ENCODE results near the gene ATP11A. TPM values are rescaled to one million over a fixed set of nuclear protein-coding genes. Genes with fewer than 3 reads are reported as not detected.

The ATP11A gene
- total RNA-seq, 5 donors from 2014 or later (not counting 1 experiment from before 2014, with no cell fraction given) = 35.7 to 57.1 (median 48.5) TPM

DNA sequence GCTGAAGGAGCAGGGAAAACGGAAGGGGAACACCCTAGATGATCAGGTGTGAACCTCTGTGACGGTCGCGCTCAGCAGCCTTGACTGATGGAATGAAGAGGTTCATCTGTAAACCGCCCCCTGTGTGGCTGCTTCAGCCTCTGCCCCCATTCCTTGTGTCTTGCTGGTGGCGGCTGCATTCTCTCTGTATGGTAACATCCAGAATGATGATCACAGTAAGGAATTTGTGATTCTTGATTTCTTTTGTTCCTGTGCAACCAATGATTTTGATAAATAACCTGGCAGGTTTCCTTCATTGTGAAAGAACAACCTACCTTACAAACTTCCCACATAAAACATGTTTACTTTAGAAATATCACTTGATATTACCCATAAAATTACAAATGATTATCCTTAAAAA, 160.4 kb downstream of the ATP11A start:
- no peak overlapping the region for H3K27ac Mint-ChIP-seq
- no peak overlapping the region for H3K4me3 Mint-ChIP-seq
- DNase-seq (no peak), ATAC-seq (replicated peaks in 1 of 4) (no peak)
- Histone ChIP-seq H3K27ac (ENCODE audit: low read length) (no peak overlapping the region), H3K4me1 (ENCODE audit: control insufficient read depth in 1 of 2, extremely low read depth in 1 of 2, insufficient read depth in 2 of 2, low read length in 2 of 2) (no peaks in the 10 kb centered on the region), H3K27me3 (replicated peaks in 1 of 2; ENCODE audit: control insufficient read depth in 2 of 2, extremely low read depth in 1 of 2, insufficient read depth in 2 of 2, low read length in 1 of 2) (no peaks in the 10 kb centered on the region), H3K9me3 (no peaks in the 10 kb centered on the region), H3K4me3 (ENCODE audit: control insufficient read depth in 1 of 2, extremely low read depth in 1 of 2, low read length in 1 of 2) (no peak overlapping the region), H3K36me3 (ENCODE audit: control insufficient read depth in 2 of 2, extremely low read depth in 1 of 2, insufficient read depth in 1 of 2, low read length in 1 of 2) (peaks cover 14 to 43% of the 10 kb centered on the region in 2 donors)
- ChIA-PET POLR2A (no interaction called here), CTCF (no interaction called here)
- H3K36me3 Mint-ChIP-seq = peaks cover 62% of the 10 kb centered on the region
- no peaks in the 10 kb centered on the region for H3K9me3 Mint-ChIP-seq
- H3K27me3 Mint-ChIP-seq = no peaks in the 10 kb centered on the region
- peaks cover 0 to 11% (median 0%) of the 10 kb centered on the region in 3 donors for H3K4me1 Mint-ChIP-seq
- WGBS (ENCODE audit: insufficient coverage) = 95% methylated on average over 4 of the region's 6 CpGs

- DNase-seq (no peak), ATAC-seq (replicated peaks in 1 of 4) (no peak)
- Mint-ChIP-seq H3K27me3 (no peaks in the 10 kb centered on the region), H3K4me3 (no peak overlapping the region), H3K4me1 (peaks cover 0 to 11% (median 0%) of the 10 kb centered on the region in 3 donors), H3K27ac (no peak overlapping the region), H3K9me3 (no peaks in the 10 kb centered on the region), H3K36me3 (peaks cover 65% of the 10 kb centered on the region)
- no peaks in the 10 kb centered on the region for H3K27me3 ChIP-seq (replicated peaks in 1 of 2; ENCODE audit: control insufficient read depth in 2 of 2, extremely low read depth in 1 of 2, insufficient read depth in 2 of 2, low read length in 1 of 2)
- H3K36me3 ChIP-seq (ENCODE audit: control insufficient read depth in 2 of 2, extremely low read depth in 1 of 2, insufficient read depth in 1 of 2, low read length in 1 of 2) = peaks cover 15 to 46% of the 10 kb centered on the region in 2 donors
- ChIA-PET POLR2A (no interaction called here), CTCF (no interaction called here)
- WGBS (ENCODE audit: insufficient coverage) = 98% methylated on average over 13 of the region's 13 CpGs
- H3K27ac ChIP-seq (ENCODE audit: low read length) = no peak overlapping the region
- H3K4me1 ChIP-seq (ENCODE audit: control insufficient read depth in 1 of 2, extremely low read depth in 1 of 2, insufficient read depth in 2 of 2, low read length in 2 of 2) = no peaks in the 10 kb centered on the region
- no peaks in the 10 kb centered on the region for H3K9me3 ChIP-seq
- H3K4me3 ChIP-seq (ENCODE audit: control insufficient read depth in 1 of 2, extremely low read depth in 1 of 2, low read length in 1 of 2) = no peak overlapping the region
Observed at GRCh38 chr13:112851107-112852038, 161.5 kb downstream of the ATP11A start.

DNA sequence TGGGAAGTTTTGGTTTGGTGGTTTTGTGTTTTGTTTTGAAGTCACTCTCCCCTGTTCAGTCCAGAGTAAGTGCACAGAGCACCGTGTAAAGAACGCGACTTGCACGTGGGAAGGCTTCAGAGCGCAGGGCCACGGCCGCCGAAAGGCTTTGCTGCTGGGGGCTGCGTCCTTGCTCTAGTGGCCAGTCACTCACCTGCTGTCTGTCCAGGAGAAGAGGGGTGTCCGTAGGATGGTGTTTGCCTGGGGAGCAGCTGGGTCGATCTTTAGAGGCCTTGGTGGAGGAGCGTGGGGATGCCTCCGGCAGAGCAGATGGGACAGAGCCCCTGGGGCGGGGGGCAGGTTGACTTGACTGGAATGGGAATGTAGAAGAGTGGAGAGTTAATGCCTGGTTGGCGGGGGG, 162.6 kb downstream of the ATP11A start:
- Mint-ChIP-seq H3K36me3 (peaks cover 67% of the 10 kb centered on the region), H3K27me3 (no peaks in the 10 kb centered on the region), H3K27ac (no peak overlapping the region), H3K9me3 (no peaks in the 10 kb centered on the region), H3K4me3 (no peak overlapping the region), H3K4me1 (peaks cover 0 to 11% (median 0%) of the 10 kb centered on the region in 3 donors)
- ChIA-PET CTCF (no interaction called here), POLR2A (no interaction called here)
- ATAC-seq (replicated peaks in 1 of 4) = no peak
- Histone ChIP-seq H3K27ac (ENCODE audit: low read length) (no peak overlapping the region), H3K36me3 (ENCODE audit: control insufficient read depth in 2 of 2, extremely low read depth in 1 of 2, insufficient read depth in 1 of 2, low read length in 1 of 2) (peaks cover 14 to 47% of the 10 kb centered on the region in 2 donors), H3K4me1 (ENCODE audit: control insufficient read depth in 1 of 2, extremely low read depth in 1 of 2, insufficient read depth in 2 of 2, low read length in 2 of 2) (no peaks in the 10 kb centered on the region), H3K4me3 (ENCODE audit: control insufficient read depth in 1 of 2, extremely low read depth in 1 of 2, low read length in 1 of 2) (no peak overlapping the region), H3K27me3 (replicated peaks in 1 of 2; ENCODE audit: control insufficient read depth in 2 of 2, extremely low read depth in 1 of 2, insufficient read depth in 2 of 2, low read length in 1 of 2) (no peaks in the 10 kb centered on the region), H3K9me3 (no peaks in the 10 kb centered on the region)
- WGBS (ENCODE audit: insufficient coverage) = 93% methylated on average over 11 of the region's 15 CpGs
- DNase-seq = no peak

DNA sequence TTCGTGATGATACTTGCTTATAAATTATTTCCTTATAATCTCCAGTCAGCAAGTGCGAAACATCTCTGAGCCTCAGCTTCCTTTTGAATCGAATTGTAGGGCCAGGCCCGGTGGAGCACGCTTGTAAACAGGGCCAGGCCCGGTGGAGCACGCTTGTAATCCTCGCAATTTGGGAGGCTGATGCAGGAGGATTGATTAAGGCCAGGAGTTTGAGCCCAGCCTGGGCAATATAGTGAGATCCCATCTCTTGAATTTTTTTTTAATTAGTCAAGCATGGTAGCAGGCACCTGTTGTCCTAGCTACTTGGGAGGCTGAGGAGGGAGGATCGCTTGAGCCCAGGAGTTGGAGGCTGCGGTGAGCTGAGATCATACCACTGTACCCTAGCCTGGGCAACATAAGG, 163.0 kb downstream of the ATP11A start:
- Mint-ChIP-seq H3K36me3 (peaks cover 63% of the 10 kb centered on the region), H3K4me1 (peaks cover 0 to 11% (median 0%) of the 10 kb centered on the region in 3 donors), H3K27me3 (no peaks in the 10 kb centered on the region), H3K4me3 (no peak overlapping the region), H3K27ac (no peak overlapping the region), H3K9me3 (no peaks in the 10 kb centered on the region)
- ATAC-seq (replicated peaks in 1 of 4) (no peak), DNase-seq (no peak)
- Histone ChIP-seq H3K9me3 (no peaks in the 10 kb centered on the region), H3K27me3 (replicated peaks in 1 of 2; ENCODE audit: control insufficient read depth in 2 of 2, extremely low read depth in 1 of 2, insufficient read depth in 2 of 2, low read length in 1 of 2) (no peaks in the 10 kb centered on the region), H3K4me1 (ENCODE audit: control insufficient read depth in 1 of 2, extremely low read depth in 1 of 2, insufficient read depth in 2 of 2, low read length in 2 of 2) (no peaks in the 10 kb centered on the region), H3K36me3 (ENCODE audit: control insufficient read depth in 2 of 2, extremely low read depth in 1 of 2, insufficient read depth in 1 of 2, low read length in 1 of 2) (peaks cover 16 to 51% of the 10 kb centered on the region in 2 donors), H3K27ac (ENCODE audit: low read length) (no peak overlapping the region), H3K4me3 (ENCODE audit: control insufficient read depth in 1 of 2, extremely low read depth in 1 of 2, low read length in 1 of 2) (no peak overlapping the region)
- 95% methylated on average over 8 of the region's 10 CpGs for WGBS (ENCODE audit: insufficient coverage)
- POLR2A ChIA-PET = no interaction called here
- CTCF ChIA-PET = no interaction called here

- ATAC-seq (replicated peaks in 1 of 4) (no peak), DNase-seq (peak in 1 of 35 experiments; percentile 5)
- POLR2A ChIA-PET = interaction anchor here in 1 of 2 donors (0.6 kb wide), 1 partner anchor 177 kb away, joined by 4 read pairs; no protein-coding TSS in a partner anchor
- H3K36me3 ChIP-seq (ENCODE audit: control insufficient read depth in 2 of 2, extremely low read depth in 1 of 2, insufficient read depth in 1 of 2, low read length in 1 of 2) = peaks cover 20 to 65% of the 10 kb centered on the region in 2 donors
- no peaks in the 10 kb centered on the region for H3K4me1 ChIP-seq (ENCODE audit: control insufficient read depth in 1 of 2, extremely low read depth in 1 of 2, insufficient read depth in 2 of 2, low read length in 2 of 2)
- H3K9me3 Mint-ChIP-seq = no peaks in the 10 kb centered on the region
- H3K4me3 Mint-ChIP-seq = no peak overlapping the region
- H3K27me3 ChIP-seq (replicated peaks in 1 of 2; ENCODE audit: control insufficient read depth in 2 of 2, extremely low read depth in 1 of 2, insufficient read depth in 2 of 2, low read length in 1 of 2) = no peaks in the 10 kb centered on the region
- H3K27me3 Mint-ChIP-seq = no peaks in the 10 kb centered on the region
- H3K27ac ChIP-seq (ENCODE audit: low read length) = no peak overlapping the region
- H3K4me1 Mint-ChIP-seq = peaks cover 0 to 4% (median 0%) of the 10 kb centered on the region in 3 donors
- CTCF ChIA-PET = interaction anchor here in 1 of 2 donors (0.5 kb wide), 1 partner anchor 12 kb away, joined by 3 read pairs; no protein-coding TSS in a partner anchor
- no peaks in the 10 kb centered on the region for H3K9me3 ChIP-seq
- no peak overlapping the region for H3K27ac Mint-ChIP-seq
- no peak overlapping the region for H3K4me3 ChIP-seq (ENCODE audit: control insufficient read depth in 1 of 2, extremely low read depth in 1 of 2, low read length in 1 of 2)
- H3K36me3 Mint-ChIP-seq = peaks cover 77% of the 10 kb centered on the region
- 98% methylated on average over 25 of the region's 25 CpGs for WGBS (ENCODE audit: insufficient coverage)
Observed at GRCh38 chr13:112854321-112854720, 164.5 kb downstream of the ATP11A start.

DNA sequence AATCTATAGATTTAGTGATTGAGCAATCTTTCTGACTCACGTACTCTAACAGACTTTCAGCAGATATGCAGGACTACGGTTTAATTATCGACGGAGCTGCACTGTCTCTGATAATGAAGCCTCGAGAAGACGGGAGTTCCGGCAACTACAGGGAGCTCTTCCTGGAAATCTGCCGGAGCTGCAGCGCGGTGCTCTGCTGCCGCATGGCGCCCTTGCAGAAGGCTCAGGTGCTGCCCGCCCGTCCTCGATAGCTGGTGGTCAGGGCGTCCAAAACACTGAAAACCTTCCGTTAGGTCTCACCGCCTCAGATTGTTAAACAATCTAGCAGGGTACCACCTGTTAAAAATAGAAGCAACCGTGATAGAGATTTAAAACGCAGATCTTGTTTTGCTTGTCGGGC, 166.0 kb downstream of the ATP11A start:
- whole genome bisulfite sequencing (ENCODE audit: insufficient coverage) = over 99% methylated on average over 18 of the region's 21 CpGs
- H3K27me3 Mint-ChIP-seq = no peaks in the 10 kb centered on the region
- H3K4me3 Mint-ChIP-seq = no peak overlapping the region
- H3K4me1 Mint-ChIP-seq = no peaks in the 10 kb centered on the region
- no peaks in the 10 kb centered on the region for H3K9me3 Mint-ChIP-seq
- H3K36me3 Mint-ChIP-seq = peaks cover 73% of the 10 kb centered on the region
- ATAC-seq (replicated peaks in 1 of 4) = no peak
- no peak overlapping the region for H3K27ac Mint-ChIP-seq
- Histone ChIP-seq H3K4me1 (ENCODE audit: control insufficient read depth in 1 of 2, extremely low read depth in 1 of 2, insufficient read depth in 2 of 2, low read length in 2 of 2) (no peaks in the 10 kb centered on the region), H3K27me3 (replicated peaks in 1 of 2; ENCODE audit: control insufficient read depth in 2 of 2, extremely low read depth in 1 of 2, insufficient read depth in 2 of 2, low read length in 1 of 2) (no peaks in the 10 kb centered on the region), H3K36me3 (ENCODE audit: control insufficient read depth in 2 of 2, extremely low read depth in 1 of 2, insufficient read depth in 1 of 2, low read length in 1 of 2) (peaks cover 17 to 73% of the 10 kb centered on the region in 2 donors), H3K27ac (ENCODE audit: low read length) (no peak overlapping the region), H3K4me3 (ENCODE audit: control insufficient read depth in 1 of 2, extremely low read depth in 1 of 2, low read length in 1 of 2) (no peak overlapping the region), H3K9me3 (no peaks in the 10 kb centered on the region)
- DNase-seq = no peak
- ChIA-PET CTCF (no interaction called here), POLR2A (no interaction called here)

All from T-cell (primary cell).